Endodermal cell (in vitro differentiated cells): Measurements from ENCODE around the gene DAAM2. TPM values are rescaled to one million over a fixed set of nuclear protein-coding genes. Genes with fewer than 3 reads are reported as not detected.

Experiments used
- DNase-seq: peaks from one replicate; pipeline ENCODE4 v3.0.0-alpha.2; 2017
- H3K27ac ChIP-seq: 2 replicates; pipeline ENCODE4 v1.5.1; 2013; ENCODE audit warnings: mild to moderate bottlenecking, low read depth, low read length, moderate library complexity
- H3K27me3 ChIP-seq: 2 replicates; pipeline ENCODE4 v1.6.1; 2013; ENCODE audit warnings: mild to moderate bottlenecking, low read length, moderate library complexity; ENCODE audit not compliant: insufficient read depth, control insufficient read depth, poor library complexity, severe bottlenecking
- H3K36me3 ChIP-seq: 2 replicates; pipeline ENCODE4 v1.7.0; 2013; ENCODE audit warnings: mild to moderate bottlenecking, low read length, moderate library complexity; ENCODE audit not compliant: control insufficient read depth, insufficient read depth
- H3K4me1 ChIP-seq: one replicate; pipeline ENCODE4 v1.7.0; 2013; ENCODE audit warnings: low read length; ENCODE audit not compliant: control insufficient read depth, insufficient read depth
- H3K4me3 ChIP-seq: 2 replicates; pipeline ENCODE4 v1.5.1; 2013; ENCODE audit warnings: mild to moderate bottlenecking, low read length, moderate library complexity
- H3K9ac ChIP-seq: 2 replicates; pipeline ENCODE4 v1.6.1; 2013; ENCODE audit warnings: mild to moderate bottlenecking, low read length, moderate library complexity; ENCODE audit not compliant: poor library complexity, severe bottlenecking; ENCODE audit errors: extremely low read depth
- H3K9me3 ChIP-seq: 2 replicates; pipeline ENCODE4 v1.6.1; 2013; ENCODE audit warnings: mild to moderate bottlenecking, low read length, moderate library complexity; ENCODE audit not compliant: control insufficient read depth
- H3K27ac Mint-ChIP-seq: 2 replicates; pipeline ENCODE4 v1.8.0; 2020; ENCODE audit warnings: mixed read lengths
- H3K27me3 Mint-ChIP-seq: 2 replicates; pipeline ENCODE4 v1.8.0; 2021; ENCODE audit warnings: mild to moderate bottlenecking, mixed read lengths; ENCODE audit not compliant: insufficient read depth
- H3K36me3 Mint-ChIP-seq: 2 replicates; pipeline ENCODE4 v1.8.0; 2020; ENCODE audit warnings: low read depth, mixed read lengths
- H3K4me1 Mint-ChIP-seq: 2 replicates; pipeline ENCODE4 v1.8.0; 2020; ENCODE audit warnings: mixed read lengths
- H3K4me3 Mint-ChIP-seq: 2 replicates; pipeline ENCODE4 v1.8.0; 2020; ENCODE audit warnings: mild to moderate bottlenecking, moderate library complexity, mixed read lengths
- H3K9me3 Mint-ChIP-seq: 2 replicates; pipeline ENCODE4 v1.8.0; 2020; ENCODE audit warnings: mild to moderate bottlenecking, mixed read lengths
- WGBS, 2 experiments: methylation state at CpG; one replicate each; pipeline versions ENCODE4 v1.1.5 to v1.1.7; 2013; ENCODE audit warnings: missing lambda C conversion rate in 2 of 2, mixed read lengths in 1 of 2; ENCODE audit not compliant: insufficient coverage in 1 of 2, insufficient read length in 1 of 2; 5-methylcytosine and 5-hydroxymethylcytosine counted together
- total RNA-seq, 2 donors: library from RNA; stranded (reverse); fragmentation: NEBNext Ultra II Directional in 1 of 2; extraction: Animal tissue kit (Norgen Biotek cat#: 25700) in 1 of 2; gene quantifications; 2 replicates in 1 of 2; 3 replicates in 1 of 2; pipeline ENCODE4 v1.2.1, GENCODE V29; 2021
- TF ChIP-seq, protein P1 (sequence below): fragments of 200-600 bp; sonication (generic); conservative IDR thresholded peaks from 2 replicates; pipeline ENCODE4 v1.5.0; 2021; ENCODE audit warnings: antibody characterized with exemption, mild to moderate bottlenecking

Gene DAAM2
- total RNA-seq, 2 donors from 2014 or later = 0.33 to 1.2 TPM

DNA sequence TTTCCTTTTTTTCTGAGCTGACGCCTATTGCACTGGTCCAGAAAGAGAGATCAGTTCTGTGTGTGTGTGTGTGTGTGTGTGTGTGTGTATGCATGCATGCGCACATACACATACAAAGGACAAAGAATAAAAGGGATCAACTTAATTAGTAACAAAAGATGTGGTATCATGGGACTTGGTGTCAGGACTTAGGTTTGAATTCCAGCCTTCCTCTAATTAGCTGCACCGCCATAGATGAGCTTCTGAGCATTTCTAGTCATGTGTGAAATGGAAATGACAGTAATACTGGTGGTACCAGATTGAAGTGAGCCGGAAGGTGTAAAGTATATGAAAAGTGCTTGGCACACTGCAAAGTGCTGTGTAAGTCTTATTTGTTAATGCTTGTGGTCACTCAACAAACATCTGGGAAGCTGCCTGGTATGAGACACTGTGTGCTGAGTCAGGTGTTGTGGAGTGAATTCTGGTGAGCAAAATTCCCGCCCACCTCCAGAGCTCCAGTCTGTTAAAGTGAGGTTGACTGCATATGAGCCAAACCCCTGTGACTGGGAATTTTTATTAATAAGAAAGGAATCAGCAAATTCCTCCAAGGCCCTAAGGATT lies 12.4 kb downstream of the DAAM2 start:
- Histone ChIP-seq H3K27me3 (peaks cover 5% of the 10 kb centered on the region), H3K36me3 (no peaks in the 10 kb centered on the region), H3K9me3 (no peaks in the 10 kb centered on the region), H3K27ac (no peak overlapping the region), H3K4me1 (no peaks in the 10 kb centered on the region), H3K9ac (no peak overlapping the region), H3K4me3 (no peak overlapping the region)
- Mint-ChIP-seq H3K9me3 (no peaks in the 10 kb centered on the region), H3K4me3 (no peak overlapping the region), H3K4me1 (no peaks in the 10 kb centered on the region), H3K27ac (no peak overlapping the region), H3K36me3 (no peaks in the 10 kb centered on the region), H3K27me3 (no peaks in the 10 kb centered on the region)
- WGBS, 2 experiments = 93 to 100% methylated on average over 3 of the region's 5 CpGs
- TF ChIP-seq, protein P1, sequence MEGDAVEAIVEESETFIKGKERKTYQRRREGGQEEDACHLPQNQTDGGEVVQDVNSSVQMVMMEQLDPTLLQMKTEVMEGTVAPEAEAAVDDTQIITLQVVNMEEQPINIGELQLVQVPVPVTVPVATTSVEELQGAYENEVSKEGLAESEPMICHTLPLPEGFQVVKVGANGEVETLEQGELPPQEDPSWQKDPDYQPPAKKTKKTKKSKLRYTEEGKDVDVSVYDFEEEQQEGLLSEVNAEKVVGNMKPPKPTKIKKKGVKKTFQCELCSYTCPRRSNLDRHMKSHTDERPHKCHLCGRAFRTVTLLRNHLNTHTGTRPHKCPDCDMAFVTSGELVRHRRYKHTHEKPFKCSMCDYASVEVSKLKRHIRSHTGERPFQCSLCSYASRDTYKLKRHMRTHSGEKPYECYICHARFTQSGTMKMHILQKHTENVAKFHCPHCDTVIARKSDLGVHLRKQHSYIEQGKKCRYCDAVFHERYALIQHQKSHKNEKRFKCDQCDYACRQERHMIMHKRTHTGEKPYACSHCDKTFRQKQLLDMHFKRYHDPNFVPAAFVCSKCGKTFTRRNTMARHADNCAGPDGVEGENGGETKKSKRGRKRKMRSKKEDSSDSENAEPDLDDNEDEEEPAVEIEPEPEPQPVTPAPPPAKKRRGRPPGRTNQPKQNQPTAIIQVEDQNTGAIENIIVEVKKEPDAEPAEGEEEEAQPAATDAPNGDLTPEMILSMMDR = no peak
- no peak for DNase-seq

DNA sequence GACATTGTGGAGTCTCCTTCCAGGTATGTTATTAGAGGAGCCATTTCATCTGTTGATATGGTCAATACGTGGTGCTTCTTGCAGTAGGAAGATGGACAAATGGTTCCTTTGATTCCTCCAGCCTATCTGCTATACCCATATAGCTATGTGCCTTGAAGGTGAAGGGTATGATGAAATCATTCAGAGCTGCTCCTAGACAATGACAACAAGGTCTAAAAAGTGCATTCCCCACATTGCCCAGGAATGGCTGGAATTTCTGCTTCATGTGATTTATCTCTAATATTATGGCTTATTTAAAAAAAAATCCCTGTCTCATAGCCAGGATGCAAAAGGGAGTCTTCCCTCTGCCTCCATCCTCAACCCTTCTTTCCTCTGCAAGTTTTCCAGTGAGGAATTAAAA lies 14.1 kb downstream of the DAAM2 start:
- no peaks in the 10 kb centered on the region for H3K4me1 Mint-ChIP-seq
- WGBS, 2 experiments = 90% methylated on average over 1 of the region's 1 CpG; no CpG with 5 or more reads in 1 of the 2 experiments
- no peak overlapping the region for H3K27ac ChIP-seq
- no peak overlapping the region for H3K4me3 Mint-ChIP-seq
- peaks cover 5% of the 10 kb centered on the region for H3K27me3 ChIP-seq
- H3K9ac ChIP-seq = no peak overlapping the region
- no peaks in the 10 kb centered on the region for H3K4me1 ChIP-seq
- DNase-seq = no peak
- no peaks in the 10 kb centered on the region for H3K9me3 Mint-ChIP-seq
- no peaks in the 10 kb centered on the region for H3K9me3 ChIP-seq
- no peak overlapping the region for H3K4me3 ChIP-seq
- no peaks in the 10 kb centered on the region for H3K36me3 ChIP-seq
- TF ChIP-seq, protein P1 = no peak
- peaks cover 5% of the 10 kb centered on the region for H3K27me3 Mint-ChIP-seq
- H3K27ac Mint-ChIP-seq = no peak overlapping the region
- H3K36me3 Mint-ChIP-seq = no peaks in the 10 kb centered on the region

DNA sequence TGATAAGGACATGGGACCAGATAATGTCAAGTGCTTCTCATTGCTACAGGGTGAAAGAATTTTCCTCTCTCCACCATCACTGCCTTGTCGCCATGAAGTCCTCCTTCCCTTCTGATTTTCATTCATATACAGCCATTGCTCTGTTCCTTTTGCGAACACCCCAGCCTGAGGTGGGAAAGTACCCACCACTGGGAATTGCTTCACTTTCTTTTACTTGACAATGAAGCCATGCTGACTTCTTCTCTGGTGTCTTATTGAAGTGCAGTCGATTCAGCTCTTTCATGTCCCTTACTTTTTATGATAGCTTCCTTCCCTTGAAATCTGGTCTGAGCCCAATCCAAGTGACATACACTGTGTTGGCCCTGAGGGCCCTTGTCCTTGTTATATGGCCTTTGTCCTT lies 16.2 kb downstream of the DAAM2 start:
- Mint-ChIP-seq H3K36me3 (no peaks in the 10 kb centered on the region), H3K4me1 (peaks cover 4% of the 10 kb centered on the region), H3K27ac (no peak overlapping the region), H3K4me3 (no peak overlapping the region), H3K27me3 (peaks cover 8% of the 10 kb centered on the region), H3K9me3 (no peaks in the 10 kb centered on the region)
- Histone ChIP-seq H3K4me3 (no peak overlapping the region), H3K9ac (no peak overlapping the region), H3K27me3 (no peaks in the 10 kb centered on the region), H3K4me1 (peaks cover 4% of the 10 kb centered on the region), H3K9me3 (no peaks in the 10 kb centered on the region), H3K36me3 (no peaks in the 10 kb centered on the region), H3K27ac (no peak overlapping the region)
- WGBS, 2 experiments = 74% methylated on average over 3 of the region's 3 CpGs
- TF ChIP-seq, protein P1 = no peak
- DNase-seq = no peak
